Epidermal melanocyte (primary cell): Measurements from ENCODE around the gene HPS4.
"Not testable (repeated sequence)": the region's sequence is repeated elsewhere in the genome, so short reads cannot be mapped to it uniquely, and the experiment has no call there.

ENCODE experiments used
- DNase-seq: peaks from one replicate; pipeline ENCODE4 v3.0.0; 2011; ENCODE audit warnings: low spot score; ENCODE audit not compliant: insufficient read length

The HPS4 gene

GRCh38 chr22:26483439-26484359 lies at the start of gene HPS4, which contains the start of gene SRRD:
TSS of gene HPS4 (minus strand) at chr22:26483783. CDS start at chr22:26481762, 2,021 bp downstream.
TSS of gene SRRD (plus strand) at chr22:26483877. CDS start at chr22:26483891, 14 bp downstream.
- peak; percentile 81 for DNase-seq

GRCh38 chr22:26529345-26529744 lies 45.8 kb upstream of the HPS4 start:
- no peak for DNase-seq

GRCh38 chr22:26528518-26528917 lies 44.9 kb upstream of the HPS4 start:
- DNase-seq = not testable (repeated sequence)

GRCh38 chr22:26527574-26528465 lies 44.2 kb upstream of the HPS4 start:
- DNase-seq = no peak

GRCh38 chr22:26527167-26527566 lies 43.6 kb upstream of the HPS4 start:
- DNase-seq = no peak

- no peak for DNase-seq
Measured at GRCh38 chr22:26525946-26526564, 42.5 kb upstream of the HPS4 start.

GRCh38 chr22:26524870-26525269 lies 41.3 kb upstream of the HPS4 start:
- no peak for DNase-seq

GRCh38 chr22:26522592-26522991 lies 39.0 kb upstream of the HPS4 start:
- DNase-seq = no peak

GRCh38 chr22:26522012-26522411 lies 38.4 kb upstream of the HPS4 start:
- no peak for DNase-seq

GRCh38 chr22:26517429-26517828 lies 33.8 kb upstream of the HPS4 start:
- no peak for DNase-seq

GRCh38 chr22:26516503-26516902 lies 32.9 kb upstream of the HPS4 start:
- DNase-seq = no peak

GRCh38 chr22:26515931-26516330 lies 32.3 kb upstream of the HPS4 start:
- DNase-seq = no peak

- DNase-seq = no peak
Measured at GRCh38 chr22:26514419-26515161, 31.0 kb upstream of the HPS4 start.

- DNase-seq = no peak
Measured at GRCh38 chr22:26513838-26514237, 30.3 kb upstream of the HPS4 start.

GRCh38 chr22:26512149-26512793 lies 28.7 kb upstream of the HPS4 start, which contains the start of gene TFIP11:
TSS of gene TFIP11 (minus strand) at chr22:26512473. CDS start at chr22:26510272, 2,201 bp downstream.
- DNase-seq = peak; percentile 96

- DNase-seq = no peak
Measured at GRCh38 chr22:26508148-26508547, 24.6 kb upstream of the HPS4 start.

GRCh38 chr22:26503758-26504157 lies 20.2 kb upstream of the HPS4 start:
- peak; percentile 64 for DNase-seq

- no peak for DNase-seq
Measured at GRCh38 chr22:26502688-26503561, 19.3 kb upstream of the HPS4 start.

- DNase-seq = no peak
Measured at GRCh38 chr22:26501996-26502395, 18.4 kb upstream of the HPS4 start.
